ENCODE measurements around the gene RTBDN.
A peak's percentile ranks its signal among the peaks of the same experiment; 100 is the strongest.

Gene RTBDN

DNA sequence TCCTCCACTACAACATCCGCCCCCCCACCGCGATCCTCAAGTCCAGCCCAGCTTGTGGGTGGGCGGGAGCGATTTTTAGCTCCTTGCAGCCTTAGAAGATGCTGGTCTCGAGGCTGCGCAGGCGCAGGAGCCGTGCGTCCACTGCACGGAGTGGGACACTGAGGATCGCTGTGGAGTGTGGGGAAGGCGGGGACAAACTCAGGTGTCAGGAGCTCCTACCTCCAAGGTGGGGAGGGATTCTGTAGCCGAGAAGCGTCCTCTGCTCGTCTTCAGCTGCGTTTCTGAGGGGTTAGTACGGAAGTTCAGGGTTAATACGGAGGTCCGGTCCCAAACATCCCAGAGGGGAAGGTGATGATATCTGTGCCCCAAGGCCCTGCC is at the start of gene RTBDN:
Gene RTBDN (minus strand): TSS at position 14 of the 378 bp plus-strand sequence. CDS start 4,600 bp downstream, outside the sequence.
- TF ChIP-seq, protein P1, sequence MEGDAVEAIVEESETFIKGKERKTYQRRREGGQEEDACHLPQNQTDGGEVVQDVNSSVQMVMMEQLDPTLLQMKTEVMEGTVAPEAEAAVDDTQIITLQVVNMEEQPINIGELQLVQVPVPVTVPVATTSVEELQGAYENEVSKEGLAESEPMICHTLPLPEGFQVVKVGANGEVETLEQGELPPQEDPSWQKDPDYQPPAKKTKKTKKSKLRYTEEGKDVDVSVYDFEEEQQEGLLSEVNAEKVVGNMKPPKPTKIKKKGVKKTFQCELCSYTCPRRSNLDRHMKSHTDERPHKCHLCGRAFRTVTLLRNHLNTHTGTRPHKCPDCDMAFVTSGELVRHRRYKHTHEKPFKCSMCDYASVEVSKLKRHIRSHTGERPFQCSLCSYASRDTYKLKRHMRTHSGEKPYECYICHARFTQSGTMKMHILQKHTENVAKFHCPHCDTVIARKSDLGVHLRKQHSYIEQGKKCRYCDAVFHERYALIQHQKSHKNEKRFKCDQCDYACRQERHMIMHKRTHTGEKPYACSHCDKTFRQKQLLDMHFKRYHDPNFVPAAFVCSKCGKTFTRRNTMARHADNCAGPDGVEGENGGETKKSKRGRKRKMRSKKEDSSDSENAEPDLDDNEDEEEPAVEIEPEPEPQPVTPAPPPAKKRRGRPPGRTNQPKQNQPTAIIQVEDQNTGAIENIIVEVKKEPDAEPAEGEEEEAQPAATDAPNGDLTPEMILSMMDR (conservative IDR thresholded peaks at IDR 0.05): no peak
- H3K27ac ChIP-seq: peak within 1 kb of the TSS; percentile 58; the same call in 1 of the 2 replicates

DNA sequence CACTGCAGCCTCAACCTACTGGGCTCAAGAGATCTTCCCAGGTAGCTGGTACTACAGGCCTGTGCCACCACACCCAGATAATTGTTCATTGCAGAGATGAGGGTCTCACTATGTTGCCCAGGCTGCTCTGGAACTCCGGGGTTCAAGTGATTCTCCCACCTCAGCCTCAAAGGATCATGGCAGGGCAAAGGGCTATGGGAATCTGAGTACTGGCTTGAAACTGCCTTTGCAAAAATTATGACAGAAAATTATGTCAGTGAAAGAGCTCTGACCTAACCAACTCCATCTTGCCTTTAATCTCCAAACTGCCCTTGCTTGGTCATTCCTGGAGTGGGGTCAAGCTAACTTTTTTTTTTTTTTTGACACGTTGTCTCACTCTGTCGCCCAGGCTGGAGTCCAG is 48.2 kb upstream of the RTBDN start:
- TF ChIP-seq, protein P1 (conservative IDR thresholded peaks at IDR 0.05): no peak
- no peak overlapping the region for H3K27ac ChIP-seq

DNA sequence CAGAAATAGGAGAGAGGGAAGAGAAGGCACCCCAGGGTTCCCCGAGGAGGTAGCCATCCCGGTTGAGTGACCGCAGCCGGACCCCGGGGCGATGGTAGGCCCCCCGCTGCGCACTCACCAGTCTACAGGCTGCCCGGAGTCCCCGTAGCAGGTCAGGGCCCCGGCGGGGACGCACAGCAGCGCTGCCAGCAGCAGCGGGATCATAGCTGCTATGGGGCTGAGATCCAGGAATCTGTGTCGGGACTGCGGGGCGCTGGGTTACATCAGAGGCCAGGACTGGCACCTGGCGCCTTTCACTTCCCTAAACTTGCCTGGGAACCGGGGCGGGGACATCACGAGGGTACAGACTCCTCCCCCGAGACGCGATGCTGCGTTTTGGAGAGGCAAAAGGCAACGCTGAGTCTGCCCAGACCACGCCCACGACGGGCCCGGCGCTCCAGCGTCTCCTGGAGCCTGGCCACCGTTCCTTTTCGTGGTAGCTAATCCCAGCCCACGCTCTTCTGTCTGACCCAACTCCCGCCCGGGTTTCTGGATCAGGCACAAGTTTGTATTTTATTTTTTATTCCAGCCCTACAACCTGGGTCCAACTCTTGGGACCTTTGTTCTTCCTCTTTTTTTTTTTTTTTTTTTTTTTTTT is 46.9 kb upstream of the RTBDN start, which contains the start of gene DNASE2:
Gene DNASE2 (minus strand): TSS at position 278 of the 637 bp plus-strand sequence. CDS start 74 bp downstream, at position 204.
- TF ChIP-seq, protein P1 (conservative IDR thresholded peaks at IDR 0.05): no peak
- H3K27ac ChIP-seq: peak within 1 kb of the TSS; percentile 66

DNA sequence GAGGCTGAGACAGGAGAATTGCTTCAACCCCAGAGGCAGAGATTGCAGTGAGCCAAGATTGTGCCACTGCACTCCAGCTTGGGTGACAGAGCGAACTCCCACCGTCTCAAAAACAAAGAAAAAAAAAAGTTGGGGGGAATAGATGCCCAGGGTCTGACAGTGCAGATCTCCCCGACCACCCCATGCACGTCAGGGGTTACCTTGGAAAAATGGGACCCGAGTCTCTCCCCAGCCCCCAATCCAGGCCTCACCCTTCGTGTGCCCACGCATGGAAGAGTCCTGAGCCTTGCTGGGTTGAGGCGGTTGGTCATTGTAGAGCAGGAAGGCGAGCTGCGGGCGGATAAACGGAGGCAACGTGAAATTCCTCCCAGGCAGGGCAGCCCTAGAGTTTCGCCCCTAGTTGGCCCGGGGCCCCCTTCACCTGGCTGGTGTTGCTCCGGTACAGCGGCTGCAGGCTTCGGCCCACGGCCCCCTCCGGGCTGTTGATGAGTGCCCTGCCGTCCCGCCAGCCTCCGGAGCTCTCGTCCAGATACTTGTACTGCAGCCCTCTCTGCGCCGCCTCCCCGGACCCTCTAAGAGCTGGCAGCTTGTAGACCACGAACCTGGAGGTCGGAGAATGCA is 46.3 kb upstream of the RTBDN start:
- TF ChIP-seq, protein P1 (conservative IDR thresholded peaks at IDR 0.05): no peak
- H3K27ac ChIP-seq: peak overlapping the region; percentile 66

DNA sequence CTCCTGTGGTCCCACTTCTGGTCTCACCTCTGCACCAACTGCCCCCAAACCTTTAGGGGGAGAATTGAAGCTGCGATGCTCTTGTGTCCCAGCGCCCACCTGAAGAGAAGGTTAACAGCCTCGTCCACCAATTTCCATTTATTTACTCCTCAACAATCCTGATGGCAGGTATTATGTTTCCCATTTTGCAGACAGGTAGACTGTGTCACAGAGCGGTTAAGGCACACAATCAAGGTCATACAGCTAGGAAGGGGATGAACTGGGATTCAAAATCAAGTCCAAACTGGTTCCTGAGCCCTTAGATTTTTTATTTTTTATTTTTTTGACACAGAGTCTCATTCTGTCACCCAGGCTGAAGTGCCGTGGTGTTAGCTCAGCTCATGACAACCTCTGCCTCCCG is 40.7 kb upstream of the RTBDN start:
- H3K27ac ChIP-seq: no peak overlapping the region
- TF ChIP-seq, protein P1 (conservative IDR thresholded peaks at IDR 0.05): no peak

DNA sequence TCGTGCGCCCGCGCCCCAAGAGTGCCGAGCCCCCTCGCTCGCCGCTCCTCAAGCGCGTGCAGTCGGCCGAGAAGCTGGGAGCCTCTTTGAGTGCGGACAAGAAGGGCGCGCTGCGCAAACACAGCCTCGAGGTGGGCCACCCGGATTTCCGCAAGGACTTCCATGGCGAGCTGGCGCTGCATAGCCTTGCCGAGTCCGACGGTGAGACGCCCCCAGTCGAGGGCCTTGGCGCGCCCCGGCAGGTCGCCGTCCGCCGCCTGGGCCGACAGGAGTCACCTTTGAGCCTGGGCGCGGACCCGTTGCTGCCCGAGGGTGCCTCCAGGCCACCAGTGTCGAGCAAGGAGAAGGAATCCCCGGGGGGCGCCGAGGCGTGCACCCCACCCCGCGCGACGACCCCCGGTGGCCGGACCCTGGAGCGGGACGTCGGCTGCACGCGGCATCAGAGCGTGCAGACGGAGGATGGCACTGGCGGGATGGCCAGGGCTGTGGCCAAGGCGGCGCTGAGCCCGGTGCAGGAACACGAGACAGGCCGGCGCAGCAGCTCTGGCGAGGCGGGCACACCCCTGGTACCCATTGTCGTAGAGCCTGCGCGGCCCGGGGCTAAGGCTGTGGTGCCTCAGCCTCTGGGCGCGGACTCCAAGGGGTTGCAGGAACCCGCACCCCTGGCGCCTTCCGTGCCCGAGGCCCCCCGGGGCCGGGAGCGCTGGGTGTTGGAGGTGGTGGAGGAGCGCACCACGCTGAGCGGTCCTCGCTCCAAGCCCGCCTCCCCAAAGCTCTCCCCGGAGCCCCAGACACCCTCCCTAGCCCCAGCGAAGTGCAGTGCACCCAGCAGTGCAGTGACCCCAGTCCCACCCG is 39.7 kb upstream of the RTBDN start:
- TF ChIP-seq, protein P1 (conservative IDR thresholded peaks at IDR 0.05): no peak

More for the DNA sequence above, 39.7 kb upstream of the RTBDN start:
- peak overlapping the region; percentile 33; the same call in 1 of the 2 replicates for H3K27ac ChIP-seq

All from VCaP (cell line).